Chondrocyte (in vitro differentiated cells): Measurements from ENCODE around the gene CYP46A1. TPM values are rescaled to one million over a fixed set of nuclear protein-coding genes. Genes with fewer than 3 reads are reported as not detected.

Source experiments
- DNase-seq: peaks from one replicate; pipeline ENCODE4 v3.0.0; 2021; ENCODE audit warnings: mixed read lengths, low spot score
- H3K27ac Mint-ChIP-seq: one replicate; pipeline ENCODE4 v1.8.0; 2021; ENCODE audit warnings: mild to moderate bottlenecking, moderate library complexity, mixed read lengths; ENCODE audit not compliant: unreplicated experiment
- H3K27me3 Mint-ChIP-seq: 2 replicates; pipeline ENCODE4 v1.8.0; 2021; ENCODE audit warnings: low read depth, mixed read lengths
- H3K36me3 Mint-ChIP-seq: 2 replicates; pipeline ENCODE4 v1.8.0; 2021; ENCODE audit warnings: low read depth, mixed read lengths
- H3K4me1 Mint-ChIP-seq: 2 replicates; pipeline ENCODE4 v1.8.0; 2021; ENCODE audit warnings: low read depth, mild to moderate bottlenecking, mixed read lengths
- H3K4me3 Mint-ChIP-seq: one replicate; pipeline ENCODE4 v1.8.0; 2021; ENCODE audit warnings: mild to moderate bottlenecking, moderate library complexity, mixed read lengths; ENCODE audit not compliant: unreplicated experiment
- H3K9me3 Mint-ChIP-seq: 2 replicates; pipeline ENCODE4 v1.8.0; 2021; ENCODE audit warnings: low read depth, mixed read lengths
- CTCF ChIP-seq: fragments of 200-600 bp; sonication (generic); IDR thresholded peaks from 2 replicates; pipeline ENCODE4 v1.5.0; 2021; ENCODE audit warnings: antibody characterized with exemption, mild to moderate bottlenecking, moderate library complexity
- total RNA-seq: library from RNA; stranded (reverse); gene quantifications from 3 replicates; pipeline ENCODE4 v1.2.1, GENCODE V29; 2021

CYP46A1 gene
- total RNA-seq, 1 donor from 2014 or later = 0.72 TPM

- H3K27me3 Mint-ChIP-seq = peaks cover 2% of the 10 kb centered on the region
- H3K4me1 Mint-ChIP-seq = peaks cover 8% of the 10 kb centered on the region
- H3K4me3 Mint-ChIP-seq = peak overlapping the region; percentile 45
- TF ChIP-seq CTCF = no peak
- no peak overlapping the region for H3K27ac Mint-ChIP-seq
- no peaks in the 10 kb centered on the region for H3K9me3 Mint-ChIP-seq
- no peaks in the 10 kb centered on the region for H3K36me3 Mint-ChIP-seq
- peak; percentile 87 for DNase-seq
Observed at GRCh38 chr14:99737451-99737951, 53.4 kb downstream of the CYP46A1 start.

GRCh38 chr14:99737956-99738667 is 54.0 kb downstream of the CYP46A1 start:
- Mint-ChIP-seq H3K4me3 (peak overlapping the region; percentile 6), H3K27ac (no peak overlapping the region), H3K4me1 (peaks cover 8% of the 10 kb centered on the region), H3K36me3 (no peaks in the 10 kb centered on the region), H3K9me3 (no peaks in the 10 kb centered on the region), H3K27me3 (peaks cover 2% of the 10 kb centered on the region)
- TF ChIP-seq CTCF = no peak
- DNase-seq = peak; percentile 57

- H3K27ac Mint-ChIP-seq = no peak overlapping the region
- H3K4me3 Mint-ChIP-seq = no peak overlapping the region
Observed at GRCh38 chr14:99740411-99740810, 56.3 kb downstream of the CYP46A1 start.

GRCh38 chr14:99741227-99741976 is 57.3 kb downstream of the CYP46A1 start:
- no peaks in the 10 kb centered on the region for H3K36me3 Mint-ChIP-seq
- no peak overlapping the region for H3K4me3 Mint-ChIP-seq
- H3K27ac Mint-ChIP-seq = no peak overlapping the region
- H3K27me3 Mint-ChIP-seq = peaks cover 2% of the 10 kb centered on the region
- peaks cover 34% of the 10 kb centered on the region for H3K4me1 Mint-ChIP-seq
- DNase-seq = no peak
- H3K9me3 Mint-ChIP-seq = no peaks in the 10 kb centered on the region
- TF ChIP-seq CTCF = no peak

More at GRCh38 chr14:99740411-99740810, 56.3 kb downstream of the CYP46A1 start:
- no peak for DNase-seq
- peaks cover 2% of the 10 kb centered on the region for H3K27me3 Mint-ChIP-seq
- no peaks in the 10 kb centered on the region for H3K9me3 Mint-ChIP-seq
- peaks cover 24% of the 10 kb centered on the region for H3K4me1 Mint-ChIP-seq
- no peaks in the 10 kb centered on the region for H3K36me3 Mint-ChIP-seq
- no peak for TF ChIP-seq CTCF

GRCh38 chr14:99742074-99742473 is 58.0 kb downstream of the CYP46A1 start:
- peaks cover 37% of the 10 kb centered on the region for H3K4me1 Mint-ChIP-seq
- no peak overlapping the region for H3K4me3 Mint-ChIP-seq
- H3K36me3 Mint-ChIP-seq = no peaks in the 10 kb centered on the region
- DNase-seq = no peak
- TF ChIP-seq CTCF = no peak
- H3K27me3 Mint-ChIP-seq = peaks cover 2% of the 10 kb centered on the region
- H3K27ac Mint-ChIP-seq = no peak overlapping the region
- H3K9me3 Mint-ChIP-seq = no peaks in the 10 kb centered on the region
